Right lobe of liver (tissue), 6 donors: Measurements from ENCODE around the gene RXFP2. TPM values are rescaled to one million over a fixed set of nuclear protein-coding genes. Genes with fewer than 3 reads are reported as not detected.

Experiments
- ATAC-seq, 4 donors: fragments of 200-7000 bp; cut with Tn5 transposase; one replicate each; pipeline ENCODE4 v1.9.1; 2020; ENCODE audit warnings: mild to moderate bottlenecking in 4 of 4, moderate library complexity in 4 of 4
- DNase-seq, 3 donors: peaks; one replicate each; pipeline ENCODE4 v3.0.0-alpha.2; 2020
- H3K27ac ChIP-seq, 3 donors: fragments of 200-600 bp; one replicate each; pipeline ENCODE4 v1.8.0; 2022
- H3K27me3 ChIP-seq, 2 donors: fragments of 200-600 bp; one replicate each; pipeline ENCODE4 v1.8.0; 2022
- H3K36me3 ChIP-seq, 4 donors: fragments of 200-600 bp; sonication (generic) in 1 of 4; one replicate each; pipeline versions ENCODE4 v1.5.1 to v1.8.0; 2017 to 2022; ENCODE audit warnings: control low read depth in 1 of 4
- H3K4me1 ChIP-seq, 4 donors: fragments of 200-600 bp; sonication (generic) in 1 of 4; one replicate each; pipeline versions ENCODE4 v1.5.1 to v1.8.0; 2017 to 2022; ENCODE audit warnings: control low read depth in 1 of 4
- H3K4me3 ChIP-seq, 3 donors: fragments of 200-600 bp; one replicate each; pipeline ENCODE4 v1.8.0; 2022
- H3K9me3 ChIP-seq, 4 donors: fragments of 200-600 bp; sonication (generic) in 1 of 4; one replicate each; pipeline versions ENCODE4 v1.5.1 to v1.8.0; 2017 to 2022; ENCODE audit warnings: control low read depth in 1 of 4
- POLR2A ChIP-seq: fragments of 450-650 bp; IDR thresholded peaks from one replicate; pipeline ENCODE4 v1.6.1; 2017; ENCODE audit warnings: antibody characterized with exemption, mild to moderate bottlenecking
- WGBS: methylation state at CpG from one replicate; pipeline ENCODE4 v1.1.6; 2018; ENCODE audit warnings: low coverage, low lambda C conversion rate; ENCODE audit not compliant: insufficient coverage; ENCODE audit errors: missing lambda C conversion rate; 5-methylcytosine and 5-hydroxymethylcytosine counted together
- intact Hi-C, 2 donors: fragments of 100-400 bp; cut with DNase I; formaldehyde crosslinking; loops; one replicate each; pipeline versions ENCODE4 v1.11.2 to v1.14.1; 2022
- total RNA-seq, 6 experiments: library from RNA; depleted of rRNA in 2 of 6; stranded (reverse); fragments of >200 nt in 2 of 6; fragmentation: NEBNext Ultra II Directional in 3 of 6; extraction: Animal tissue kit (Norgen Biotek cat#: 25700) in 3 of 6; gene quantifications; one replicate each; pipeline versions ENCODE4 v1.1.0 to v1.2.4, GENCODE V29; 2016 to 2023
- TF ChIP-seq, protein P1 (sequence below), 4 donors: fragments of 200-600 bp in 3 of 4; fragments of 450-650 bp in 1 of 4; IDR thresholded peaks; one replicate each; pipeline versions ENCODE4 v1.5.1 to v1.8.0; 2016 to 2022; ENCODE audit warnings: antibody characterized with exemption in 4 of 4, mild to moderate bottlenecking in 2 of 4
- donor health status: DM: no; HTN: yes; CAD: no.
- donor health status: DM: no; HTN: no; CAD: no.
- donor health status: DM: no; HTN: no; CAD: no.
- donor health status: DM: no; HTN: yes; CAD: no.
- donor health status: DM: no; HTN: yes; CAD: no.

RXFP2 gene
- total RNA-seq, 6 experiments from 2014 or later = not detected

DNA sequence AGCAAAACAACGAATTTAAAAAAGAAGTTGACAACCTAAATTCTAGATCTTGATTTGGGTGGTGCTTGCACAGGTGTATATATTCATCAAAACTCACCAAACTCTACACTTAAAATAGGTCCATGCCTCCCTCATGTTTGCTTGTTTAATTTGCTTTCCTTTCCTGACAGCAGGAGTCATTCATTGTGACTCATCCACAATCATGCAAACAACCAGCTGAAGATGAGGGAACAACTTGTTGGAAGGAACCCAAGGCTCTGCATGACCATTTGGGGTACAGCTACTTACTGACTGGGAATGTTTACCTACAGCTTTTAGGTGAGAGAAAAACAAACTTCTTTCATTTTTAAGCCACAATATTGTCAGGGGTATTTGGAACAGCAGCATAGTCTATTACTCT lies 96.6 kb downstream of the RXFP2 start:
- Histone ChIP-seq H3K27ac (no peak overlapping the region), H3K36me3 (no peaks in the 10 kb centered on the region), H3K4me1 (no peaks in the 10 kb centered on the region), H3K27me3 (no peaks in the 10 kb centered on the region), H3K9me3 (no peaks in the 10 kb centered on the region), H3K4me3 (no peak overlapping the region)
- TF ChIP-seq, protein P1, sequence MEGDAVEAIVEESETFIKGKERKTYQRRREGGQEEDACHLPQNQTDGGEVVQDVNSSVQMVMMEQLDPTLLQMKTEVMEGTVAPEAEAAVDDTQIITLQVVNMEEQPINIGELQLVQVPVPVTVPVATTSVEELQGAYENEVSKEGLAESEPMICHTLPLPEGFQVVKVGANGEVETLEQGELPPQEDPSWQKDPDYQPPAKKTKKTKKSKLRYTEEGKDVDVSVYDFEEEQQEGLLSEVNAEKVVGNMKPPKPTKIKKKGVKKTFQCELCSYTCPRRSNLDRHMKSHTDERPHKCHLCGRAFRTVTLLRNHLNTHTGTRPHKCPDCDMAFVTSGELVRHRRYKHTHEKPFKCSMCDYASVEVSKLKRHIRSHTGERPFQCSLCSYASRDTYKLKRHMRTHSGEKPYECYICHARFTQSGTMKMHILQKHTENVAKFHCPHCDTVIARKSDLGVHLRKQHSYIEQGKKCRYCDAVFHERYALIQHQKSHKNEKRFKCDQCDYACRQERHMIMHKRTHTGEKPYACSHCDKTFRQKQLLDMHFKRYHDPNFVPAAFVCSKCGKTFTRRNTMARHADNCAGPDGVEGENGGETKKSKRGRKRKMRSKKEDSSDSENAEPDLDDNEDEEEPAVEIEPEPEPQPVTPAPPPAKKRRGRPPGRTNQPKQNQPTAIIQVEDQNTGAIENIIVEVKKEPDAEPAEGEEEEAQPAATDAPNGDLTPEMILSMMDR (IDR thresholded peaks at IDR 0.05) = no peak
- TF ChIP-seq POLR2A = no peak
- 67% methylated on average over 1 of the region's 1 CpG for WGBS
- intact Hi-C loops = no loop called here
- DNase-seq (no peak), ATAC-seq (peak in 1 of 4 donors; percentile 57)

DNA sequence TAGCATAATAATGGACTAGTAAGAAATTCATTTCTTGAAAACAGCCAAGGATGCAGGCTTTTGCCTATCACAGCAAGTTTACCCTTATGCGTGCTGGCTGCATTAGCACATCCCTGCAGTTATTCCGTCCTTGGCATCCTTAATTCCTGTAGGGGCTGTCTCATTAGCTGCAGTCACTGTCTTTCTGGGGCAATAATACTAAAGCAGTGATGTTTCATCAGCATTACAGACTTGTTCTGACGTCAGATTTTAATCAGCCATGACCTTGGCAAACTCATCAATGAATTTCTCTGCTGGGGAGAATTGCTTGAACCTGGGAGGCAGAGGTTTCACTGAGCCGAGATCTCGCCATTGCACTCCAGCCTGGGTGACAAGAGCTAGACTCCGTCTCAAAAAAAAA lies 103.7 kb downstream of the RXFP2 start:
- no peak for TF ChIP-seq POLR2A
- TF ChIP-seq, protein P1 (IDR thresholded peaks at IDR 0.05) = no peak
- Histone ChIP-seq H3K36me3 (no peaks in the 10 kb centered on the region), H3K9me3 (no peaks in the 10 kb centered on the region), H3K27ac (no peak overlapping the region), H3K27me3 (no peaks in the 10 kb centered on the region), H3K4me1 (peaks cover 0 to 6% (median 0%) of the 10 kb centered on the region in 4 donors), H3K4me3 (no peak overlapping the region)
- 43% methylated on average over 5 of the region's 6 CpGs for WGBS
- ATAC-seq (no peak), DNase-seq (no peak)
- intact Hi-C loops = no loop called here

DNA sequence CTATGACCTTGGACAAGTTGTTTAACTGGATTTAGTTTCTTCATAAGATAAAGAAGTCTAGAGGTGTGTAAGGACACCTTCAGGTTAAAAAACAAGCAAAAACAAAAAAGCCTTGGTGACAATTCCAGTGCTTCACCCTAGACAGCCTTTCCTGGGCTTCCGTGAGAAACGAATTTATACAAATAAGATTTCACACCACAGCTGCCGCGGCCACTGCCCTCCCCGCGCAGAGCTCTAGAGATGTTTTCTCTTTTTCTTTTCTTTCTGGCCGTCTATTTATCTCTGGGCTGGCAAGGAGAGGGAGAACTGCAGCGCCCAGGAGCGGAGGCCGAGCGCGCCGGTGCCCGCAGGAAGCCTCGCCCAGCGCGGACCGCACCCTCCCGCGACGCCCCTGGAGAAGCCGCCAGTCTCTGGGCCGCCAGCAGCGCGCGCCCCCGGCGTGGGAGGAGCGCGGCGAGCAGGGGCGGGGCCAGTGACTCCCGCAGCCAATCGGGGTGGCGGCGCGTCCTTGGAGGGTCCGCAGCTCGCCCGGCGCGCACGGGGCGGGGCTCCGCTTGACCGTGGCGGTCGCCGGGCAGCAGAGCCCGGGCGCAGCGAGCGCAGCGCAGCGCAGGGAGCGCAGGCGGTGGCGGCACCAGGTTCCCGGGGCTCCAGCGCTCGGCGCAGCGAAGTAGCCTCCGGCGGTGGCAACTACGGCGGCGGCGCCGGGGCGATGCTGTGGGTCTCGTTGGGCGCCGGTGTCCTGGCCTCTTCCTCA lies 107.0 kb downstream of the RXFP2 start:
- no peaks in the 10 kb centered on the region for H3K36me3 ChIP-seq
- DNase-seq (peak; percentile 91 to 94 (median 93)), ATAC-seq (peak; percentile 100)
- H3K27me3 ChIP-seq = no peaks in the 10 kb centered on the region
- no peaks in the 10 kb centered on the region for H3K9me3 ChIP-seq
- WGBS = under 1% methylated on average over 14 of the region's 74 CpGs
- H3K4me3 ChIP-seq = peak overlapping the region; percentile 67 to 73 (median 68)
- intact Hi-C loops = no loop called here
- no peak overlapping the region for H3K27ac ChIP-seq
- peaks cover 0 to 6% (median 0%) of the 10 kb centered on the region in 4 donors for H3K4me1 ChIP-seq
- TF ChIP-seq, protein P1 (IDR thresholded peaks at IDR 0.05) = no peak
- no peak for TF ChIP-seq POLR2A

DNA sequence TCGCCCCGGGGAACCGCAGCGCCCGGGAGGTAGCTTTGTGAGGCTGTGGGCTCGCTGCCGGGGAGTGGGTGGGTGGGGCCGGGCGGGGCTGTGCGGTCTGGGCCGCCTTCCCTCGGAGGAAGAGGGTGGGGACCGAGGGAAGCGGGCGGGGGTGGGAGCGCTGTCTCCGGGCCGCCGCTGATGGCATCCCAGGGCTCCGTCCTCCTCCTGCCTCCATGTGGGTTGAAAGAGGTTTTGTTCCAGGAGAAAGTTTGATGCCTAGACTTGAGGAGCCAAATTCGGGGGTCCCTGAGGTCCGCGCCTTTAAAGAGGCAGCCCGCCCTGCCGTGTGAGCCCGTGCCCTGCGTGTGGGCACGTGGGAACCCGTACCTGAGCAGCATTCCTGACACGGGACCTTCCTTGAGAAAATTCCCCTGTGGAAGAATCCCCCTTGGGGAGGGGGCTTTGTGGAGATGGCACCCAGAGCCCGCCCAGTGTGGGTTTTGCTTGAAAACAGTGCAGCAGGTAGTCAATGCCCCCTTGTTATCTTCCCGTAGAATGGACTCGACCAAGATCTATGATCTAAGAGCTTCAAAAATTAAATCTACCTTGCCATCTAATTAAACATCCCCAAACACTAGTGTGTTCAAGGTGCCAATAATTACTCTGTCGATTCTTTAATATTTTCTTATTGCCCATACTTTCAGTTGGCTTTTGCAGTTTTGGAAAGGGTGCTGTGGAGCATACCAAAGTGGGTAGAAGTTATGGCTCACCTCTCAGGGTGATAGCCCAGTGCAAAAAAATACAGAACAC lies 107.8 kb downstream of the RXFP2 start:
- no peaks in the 10 kb centered on the region for H3K9me3 ChIP-seq
- peaks cover 0 to 6% (median 0%) of the 10 kb centered on the region in 4 donors for H3K4me1 ChIP-seq
- peak overlapping the region; percentile 67 to 73 (median 68) for H3K4me3 ChIP-seq
- ATAC-seq (peak; percentile 3 to 18 (median 10)), DNase-seq (peak in 1 of 3 donors; percentile 21)
- 15% methylated on average over 9 of the region's 34 CpGs for WGBS
- H3K36me3 ChIP-seq = no peaks in the 10 kb centered on the region
- intact Hi-C loops = no loop called here
- TF ChIP-seq POLR2A = no peak
- TF ChIP-seq, protein P1 (IDR thresholded peaks at IDR 0.05) = no peak
- H3K27ac ChIP-seq = no peak overlapping the region
- no peaks in the 10 kb centered on the region for H3K27me3 ChIP-seq
